Natural killer cell (primary cell): ENCODE results near the gene TAAR9. TPM values are rescaled to one million over a fixed set of nuclear protein-coding genes. Genes with fewer than 3 reads are reported as not detected.

Experiments used
- ATAC-seq, 3 donors: fragments of 150-1000 bp in 2 of 3; fragments of 200-7000 bp in 1 of 3; cut with Tn5 transposase; 1 replicate in 1 of 3; 2 replicates in 2 of 3; pipeline ENCODE4 v1.10.0; 2021; ENCODE audit warnings: mild to moderate bottlenecking in 2 of 3, moderate library complexity in 2 of 3
- DNase-seq, 2 donors: peaks; one replicate each; pipeline versions ENCODE4 v3.0.0 to v3.0.0-alpha.2; 2013 to 2021; ENCODE audit warnings: mixed read lengths in 1 of 2
- H3K27ac ChIP-seq: one replicate; pipeline ENCODE4 v1.5.1; 2013; ENCODE audit warnings: mild to moderate bottlenecking, low read length
- H3K27me3 ChIP-seq: one replicate; pipeline ENCODE4 v1.6.1; 2013; ENCODE audit warnings: low read length; ENCODE audit not compliant: control insufficient read depth, insufficient read depth
- H3K36me3 ChIP-seq: one replicate; pipeline ENCODE4 v1.6.1; 2013; ENCODE audit warnings: low read length; ENCODE audit not compliant: control insufficient read depth, insufficient read depth
- H3K4me1 ChIP-seq: one replicate; pipeline ENCODE4 v1.6.1; 2013; ENCODE audit warnings: low read length; ENCODE audit not compliant: control insufficient read depth, insufficient read depth
- H3K4me3 ChIP-seq: one replicate; pipeline ENCODE4 v1.5.1; 2013; ENCODE audit warnings: low read length
- H3K9me3 ChIP-seq: one replicate; pipeline ENCODE4 v1.6.1; 2013; ENCODE audit warnings: low read length; ENCODE audit not compliant: control insufficient read depth, insufficient read depth
- H3K27ac Mint-ChIP-seq, 2 donors: one replicate each; pipeline ENCODE4 v1.8.0; 2022; ENCODE audit warnings: mild to moderate bottlenecking in 2 of 2, mixed read lengths in 2 of 2, moderate library complexity in 1 of 2
- H3K27me3 Mint-ChIP-seq, 2 donors: one replicate each; pipeline ENCODE4 v1.8.0; 2022; ENCODE audit warnings: low read depth in 2 of 2, mixed read lengths in 2 of 2
- H3K36me3 Mint-ChIP-seq: one replicate; pipeline ENCODE4 v1.8.0; 2022; ENCODE audit warnings: mixed read lengths
- H3K4me1 Mint-ChIP-seq, 2 donors: one replicate each; pipeline ENCODE4 v1.8.0; 2022; ENCODE audit warnings: mixed read lengths in 2 of 2
- H3K4me3 Mint-ChIP-seq: one replicate; pipeline ENCODE4 v1.8.0; 2022; ENCODE audit warnings: mild to moderate bottlenecking, moderate library complexity, mixed read lengths
- H3K9me3 Mint-ChIP-seq, 2 donors: one replicate each; pipeline ENCODE4 v1.8.0; 2022; ENCODE audit warnings: mixed read lengths in 2 of 2
- WGBS: methylation state at CpG from one replicate; pipeline ENCODE4 v1.1.7; 2013; ENCODE audit warnings: missing lambda C conversion rate; ENCODE audit not compliant: insufficient coverage; 5-methylcytosine and 5-hydroxymethylcytosine counted together
- intact Hi-C: fragments of 100-400 bp; cut with micrococcal nuclease; formaldehyde crosslinking; loops from one replicate; pipeline ENCODE4 v1.14.2; 2022
- total RNA-seq, 4 donors: library from RNA; stranded (reverse); fragments of 120-200 nt in 1 of 4; gene quantifications; one replicate each; pipeline versions ENCODE4 v1.2.3 to v1.2.4, GENCODE V29; 2013 to 2022
- TF ChIP-seq, protein P1 (sequence below): fragments of 200-600 bp; IDR thresholded peaks from one replicate; pipeline ENCODE4 v1.8.0; 2022; ENCODE audit warnings: antibody characterized with exemption

TAAR9 gene, protein sequence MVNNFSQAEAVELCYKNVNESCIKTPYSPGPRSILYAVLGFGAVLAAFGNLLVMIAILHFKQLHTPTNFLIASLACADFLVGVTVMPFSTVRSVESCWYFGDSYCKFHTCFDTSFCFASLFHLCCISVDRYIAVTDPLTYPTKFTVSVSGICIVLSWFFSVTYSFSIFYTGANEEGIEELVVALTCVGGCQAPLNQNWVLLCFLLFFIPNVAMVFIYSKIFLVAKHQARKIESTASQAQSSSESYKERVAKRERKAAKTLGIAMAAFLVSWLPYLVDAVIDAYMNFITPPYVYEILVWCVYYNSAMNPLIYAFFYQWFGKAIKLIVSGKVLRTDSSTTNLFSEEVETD
- total RNA-seq, result not detected
- not detected for total RNA-seq (2013)

DNA sequence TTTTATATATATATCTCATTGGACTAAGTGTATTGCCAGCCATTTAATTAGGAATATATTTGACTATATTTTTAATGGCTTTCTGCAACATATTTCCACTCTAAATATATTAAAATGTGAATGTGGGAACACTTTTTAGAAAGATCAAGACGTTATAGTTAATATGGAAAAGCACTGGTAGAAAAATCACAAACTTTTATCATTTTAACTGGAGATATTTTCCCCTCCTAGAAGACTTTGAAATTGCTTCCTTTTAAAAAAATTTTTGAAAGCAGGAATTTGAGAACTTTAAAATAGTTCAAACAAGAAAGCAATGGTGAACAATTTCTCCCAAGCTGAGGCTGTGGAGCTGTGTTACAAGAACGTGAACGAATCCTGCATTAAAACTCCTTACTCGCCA lies at the start of gene TAAR9:
Gene TAAR9, plus strand, starts transcription at position 301 of the 400 bp plus-strand sequence. Its CDS starts 13 bp downstream, at position 314.
- WGBS, result 91% methylated on average over 3 of the region's 4 CpGs
- no peaks in the 10 kb centered on the region for H3K4me1 Mint-ChIP-seq
- Histone ChIP-seq H3K4me3 (no peak within 1 kb of the TSS), H3K27me3 (peaks cover 18% of the 10 kb centered on the region), H3K9me3 (no peaks in the 10 kb centered on the region), H3K4me1 (no peaks in the 10 kb centered on the region), H3K27ac (no peak within 1 kb of the TSS), H3K36me3 (no peaks in the 10 kb centered on the region)
- H3K4me3 Mint-ChIP-seq, result no peak within 1 kb of the TSS
- H3K9me3 Mint-ChIP-seq, result peaks cover 0 to 3% of the 10 kb centered on the region in 2 donors
- H3K27me3 Mint-ChIP-seq, result peaks cover 29 to 46% of the 10 kb centered on the region in 2 donors
- ATAC-seq, result no peak
- H3K27ac Mint-ChIP-seq, result no peak within 1 kb of the TSS
- DNase-seq, result no peak
- intact Hi-C loops, result no loop called here
- peaks cover 7% of the 10 kb centered on the region for H3K36me3 Mint-ChIP-seq
- TF ChIP-seq, protein P1, sequence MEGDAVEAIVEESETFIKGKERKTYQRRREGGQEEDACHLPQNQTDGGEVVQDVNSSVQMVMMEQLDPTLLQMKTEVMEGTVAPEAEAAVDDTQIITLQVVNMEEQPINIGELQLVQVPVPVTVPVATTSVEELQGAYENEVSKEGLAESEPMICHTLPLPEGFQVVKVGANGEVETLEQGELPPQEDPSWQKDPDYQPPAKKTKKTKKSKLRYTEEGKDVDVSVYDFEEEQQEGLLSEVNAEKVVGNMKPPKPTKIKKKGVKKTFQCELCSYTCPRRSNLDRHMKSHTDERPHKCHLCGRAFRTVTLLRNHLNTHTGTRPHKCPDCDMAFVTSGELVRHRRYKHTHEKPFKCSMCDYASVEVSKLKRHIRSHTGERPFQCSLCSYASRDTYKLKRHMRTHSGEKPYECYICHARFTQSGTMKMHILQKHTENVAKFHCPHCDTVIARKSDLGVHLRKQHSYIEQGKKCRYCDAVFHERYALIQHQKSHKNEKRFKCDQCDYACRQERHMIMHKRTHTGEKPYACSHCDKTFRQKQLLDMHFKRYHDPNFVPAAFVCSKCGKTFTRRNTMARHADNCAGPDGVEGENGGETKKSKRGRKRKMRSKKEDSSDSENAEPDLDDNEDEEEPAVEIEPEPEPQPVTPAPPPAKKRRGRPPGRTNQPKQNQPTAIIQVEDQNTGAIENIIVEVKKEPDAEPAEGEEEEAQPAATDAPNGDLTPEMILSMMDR, result no peak

DNA sequence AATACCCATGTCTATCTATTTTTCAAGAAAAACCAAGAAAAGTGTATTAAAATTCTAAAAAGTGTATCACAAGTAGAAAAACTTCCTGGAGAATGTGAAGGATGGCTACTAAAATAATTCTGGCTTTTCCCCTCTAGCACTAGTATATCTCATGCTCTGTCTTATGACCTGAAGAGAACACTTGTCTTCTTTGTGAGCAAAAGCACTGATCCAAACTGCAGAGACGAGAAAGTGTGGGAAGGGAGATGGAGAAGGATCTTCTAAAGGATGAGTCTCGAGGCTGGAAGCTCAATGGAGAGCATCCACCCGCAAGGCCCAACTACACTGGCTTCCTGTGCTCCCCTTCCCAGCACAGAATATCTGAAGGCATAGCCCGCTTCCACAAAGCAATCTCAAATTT lies 48.7 kb upstream of the TAAR9 start:
- Histone ChIP-seq H3K4me1 (peaks cover 28% of the 10 kb centered on the region), H3K27ac (peak overlapping the region; percentile 72), H3K4me3 (no peak overlapping the region), H3K9me3 (no peaks in the 10 kb centered on the region), H3K27me3 (no peaks in the 10 kb centered on the region), H3K36me3 (peaks cover 2% of the 10 kb centered on the region)
- 91% methylated on average over 4 of the region's 4 CpGs for WGBS
- DNase-seq, result no peak
- intact Hi-C loops, result no loop called here
- Mint-ChIP-seq H3K4me3 (no peak overlapping the region), H3K4me1 (peaks cover 10 to 20% of the 10 kb centered on the region in 2 donors), H3K27me3 (no peaks in the 10 kb centered on the region), H3K36me3 (no peaks in the 10 kb centered on the region), H3K9me3 (no peaks in the 10 kb centered on the region), H3K27ac (no peak overlapping the region)
- ATAC-seq, result no peak
- TF ChIP-seq, protein P1, result no peak

DNA sequence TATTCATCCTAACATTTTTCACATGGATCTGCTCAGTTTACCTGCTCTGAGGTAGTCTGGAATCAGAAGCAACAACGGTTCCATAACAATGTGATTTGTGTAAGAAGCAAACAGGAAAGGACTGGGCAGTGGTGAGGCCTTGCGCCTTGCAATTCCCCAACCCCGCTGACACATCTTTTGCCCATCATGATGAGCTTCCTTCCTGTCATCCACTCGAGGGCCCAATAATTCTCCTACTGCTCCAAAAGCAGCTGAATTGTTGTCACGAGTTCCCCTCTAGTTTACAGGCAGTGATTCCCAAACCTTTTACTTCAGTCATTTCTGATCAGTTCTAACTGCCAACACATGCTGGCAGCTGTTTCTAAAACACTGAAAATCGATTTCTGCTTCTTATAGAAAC lies 48.1 kb upstream of the TAAR9 start:
- H3K4me3 Mint-ChIP-seq, result no peak overlapping the region
- H3K4me3 ChIP-seq, result peak overlapping the region; percentile 19
- no peaks in the 10 kb centered on the region for H3K36me3 Mint-ChIP-seq
- H3K27ac ChIP-seq, result peak overlapping the region; percentile 72
- H3K27me3 Mint-ChIP-seq, result no peaks in the 10 kb centered on the region
- intact Hi-C loops, result no loop called here
- H3K27ac Mint-ChIP-seq, result no peak overlapping the region
- no peaks in the 10 kb centered on the region for H3K9me3 ChIP-seq
- H3K4me1 Mint-ChIP-seq, result peaks cover 16 to 25% of the 10 kb centered on the region in 2 donors
- no peaks in the 10 kb centered on the region for H3K9me3 Mint-ChIP-seq
- ATAC-seq, result peak; percentile 61 to 75 (median 62)
- H3K27me3 ChIP-seq, result no peaks in the 10 kb centered on the region
- TF ChIP-seq, protein P1, result no peak
- WGBS, result 16% methylated on average over 6 of the region's 6 CpGs
- H3K36me3 ChIP-seq, result peaks cover 2% of the 10 kb centered on the region
- peak in 1 of 2 donors; percentile 13 for DNase-seq
- H3K4me1 ChIP-seq, result peaks cover 32% of the 10 kb centered on the region
